NT2/D1 (cell line): ENCODE measurements around the gene PERCC1.

Experiments used
- YY1 ChIP-seq: IDR thresholded peaks from 2 replicates; pipeline ENCODE4 v1.6.1; 2011; ENCODE audit not compliant: insufficient read length, insufficient read depth
- ZNF274 ChIP-seq: IDR thresholded peaks from 2 replicates; pipeline ENCODE4 v1.6.1; 2011; ENCODE audit warnings: mild to moderate bottlenecking, low read depth, low read length

DNA sequence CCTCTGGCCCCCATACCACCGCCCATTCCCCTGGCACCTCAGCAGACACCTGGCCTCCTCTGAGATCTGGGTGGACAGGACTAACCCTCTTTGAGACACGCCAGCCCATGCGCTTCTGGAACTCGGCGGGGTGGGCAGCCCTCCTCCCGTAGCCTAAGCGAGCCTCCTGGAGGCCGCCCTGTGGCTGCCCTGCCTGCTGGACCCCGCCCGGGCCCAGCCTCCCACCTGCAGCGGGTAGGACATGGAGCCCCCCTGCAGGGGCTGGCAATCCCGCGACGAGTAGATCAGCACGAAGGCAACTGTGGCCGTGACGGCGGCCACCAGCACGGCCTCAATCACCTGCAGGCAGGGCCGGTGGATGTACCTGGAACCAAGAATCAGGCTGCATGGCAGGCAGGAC is 21.7 kb downstream of the PERCC1 start:
- no peak for TF ChIP-seq ZNF274
- no peak for TF ChIP-seq YY1
